Measurements from ENCODE around the gene RAVER1.

RAVER1 gene

DNA sequence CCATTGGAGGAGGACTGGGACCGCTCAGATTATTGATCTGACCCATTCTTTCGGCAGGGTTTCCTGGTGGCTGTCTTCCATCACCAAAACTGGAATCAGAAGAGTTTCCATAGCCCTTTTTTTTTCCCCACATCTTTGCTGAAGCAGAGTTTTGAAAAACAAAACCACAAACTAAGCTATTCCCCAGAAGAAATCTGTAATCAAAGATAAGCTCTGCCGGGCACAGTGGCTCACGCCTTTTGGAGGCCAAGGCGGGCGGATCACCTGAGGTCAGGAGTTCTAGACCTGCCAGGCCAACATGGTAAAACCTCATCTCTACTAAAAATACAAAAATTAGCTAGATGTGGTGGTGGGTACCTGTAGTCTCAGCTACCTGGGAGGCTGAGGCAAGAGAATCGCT, 66.6 kb downstream of the RAVER1 start:
- no peak for DNase-seq
